GM19463 (cell line): Measurements from ENCODE around the gene KIAA1614.
A peak's percentile ranks its signal among the peaks of the same experiment; 100 is the strongest.

Experiments
- ATAC-seq: cut with Tn5 transposase; IDR thresholded peaks from one replicate; pipeline ENCODE4 v1.9.1; 2021; ENCODE audit warnings: mild to moderate bottlenecking, moderate library complexity; ENCODE audit not compliant: unreplicated experiment

Gene KIAA1614

GRCh38 chr1:180908074-180908765 lies 4.5 kb upstream of the KIAA1614 start:
- ATAC-seq: no peak

GRCh38 chr1:180909005-180909414 lies 3.7 kb upstream of the KIAA1614 start:
- peak; percentile 34 for ATAC-seq

GRCh38 chr1:180909462-180909976 lies 3.2 kb upstream of the KIAA1614 start:
- ATAC-seq: peak; percentile 39

- ATAC-seq: no peak
These were observed 981 bp upstream of the KIAA1614 start for GRCh38 chr1:180911640-180912191.

- ATAC-seq: peak; percentile 11
These were observed 391 bp upstream of the KIAA1614 start for GRCh38 chr1:180912211-180912800.

GRCh38 chr1:180915426-180915965 lies 2.8 kb downstream of the KIAA1614 start:
- ATAC-seq: no peak

GRCh38 chr1:180916012-180916770 lies 3.5 kb downstream of the KIAA1614 start:
- no peak for ATAC-seq

GRCh38 chr1:180916771-180917170 lies 4.1 kb downstream of the KIAA1614 start:
- no peak for ATAC-seq

- ATAC-seq: no peak
These were observed 4.8 kb downstream of the KIAA1614 start for GRCh38 chr1:180917306-180918065.

- ATAC-seq: no peak
These were observed 5.8 kb downstream of the KIAA1614 start for GRCh38 chr1:180918519-180918918.

GRCh38 chr1:180919183-180919700 lies 6.5 kb downstream of the KIAA1614 start:
- no peak for ATAC-seq

GRCh38 chr1:180920193-180920592 lies 7.5 kb downstream of the KIAA1614 start:
- no peak for ATAC-seq

GRCh38 chr1:180920702-180921101 lies 8.0 kb downstream of the KIAA1614 start:
- ATAC-seq: no peak

- ATAC-seq: no peak
These were observed 8.7 kb downstream of the KIAA1614 start for GRCh38 chr1:180921386-180921785.

GRCh38 chr1:180921891-180922630 lies 9.4 kb downstream of the KIAA1614 start:
- ATAC-seq: no peak

- ATAC-seq: no peak
These were observed 9.9 kb downstream of the KIAA1614 start for GRCh38 chr1:180922631-180923015.

GRCh38 chr1:180923021-180923841 lies 10.5 kb downstream of the KIAA1614 start:
- no peak for ATAC-seq

GRCh38 chr1:180923887-180924286 lies 11.2 kb downstream of the KIAA1614 start:
- ATAC-seq: no peak

GRCh38 chr1:180924939-180925338 lies 12.2 kb downstream of the KIAA1614 start:
- no peak for ATAC-seq
